ENCODE measurements around the gene EFCAB6. TPM values are rescaled to one million over a fixed set of nuclear protein-coding genes. Genes with fewer than 3 reads are reported as not detected.

EFCAB6 gene
- total and polyA plus RNA-seq, 11 donors, result 0.53 to 2.3 (median 1.5) TPM

- no peak for TF ChIP-seq CTCF (IDR thresholded peaks at IDR 0.05)
- TF ChIP-seq POLR2A (IDR thresholded peaks at IDR 0.05), result no peak
- intact Hi-C loops (cut with DNase I), result no loop called here
- Histone ChIP-seq H3K4me1 (no peaks in the 10 kb centered on the region), H3K27ac (no peak overlapping the region), H3K36me3 (no peaks in the 10 kb centered on the region), H3K4me3 (no peak overlapping the region), H3K9me3 (no peaks in the 10 kb centered on the region), H3K27me3 (no peaks in the 10 kb centered on the region)
- ATAC-seq (peak in 1 of 4 donors; percentile 46), DNase-seq (no peak)
- 42 to 63% (median 42%) methylated on average over 8 of the region's 8 CpGs for WGBS, 4 donors
These were observed 244.3 kb downstream of the EFCAB6 start for GRCh38 chr22:43567691-43568324.

DNA sequence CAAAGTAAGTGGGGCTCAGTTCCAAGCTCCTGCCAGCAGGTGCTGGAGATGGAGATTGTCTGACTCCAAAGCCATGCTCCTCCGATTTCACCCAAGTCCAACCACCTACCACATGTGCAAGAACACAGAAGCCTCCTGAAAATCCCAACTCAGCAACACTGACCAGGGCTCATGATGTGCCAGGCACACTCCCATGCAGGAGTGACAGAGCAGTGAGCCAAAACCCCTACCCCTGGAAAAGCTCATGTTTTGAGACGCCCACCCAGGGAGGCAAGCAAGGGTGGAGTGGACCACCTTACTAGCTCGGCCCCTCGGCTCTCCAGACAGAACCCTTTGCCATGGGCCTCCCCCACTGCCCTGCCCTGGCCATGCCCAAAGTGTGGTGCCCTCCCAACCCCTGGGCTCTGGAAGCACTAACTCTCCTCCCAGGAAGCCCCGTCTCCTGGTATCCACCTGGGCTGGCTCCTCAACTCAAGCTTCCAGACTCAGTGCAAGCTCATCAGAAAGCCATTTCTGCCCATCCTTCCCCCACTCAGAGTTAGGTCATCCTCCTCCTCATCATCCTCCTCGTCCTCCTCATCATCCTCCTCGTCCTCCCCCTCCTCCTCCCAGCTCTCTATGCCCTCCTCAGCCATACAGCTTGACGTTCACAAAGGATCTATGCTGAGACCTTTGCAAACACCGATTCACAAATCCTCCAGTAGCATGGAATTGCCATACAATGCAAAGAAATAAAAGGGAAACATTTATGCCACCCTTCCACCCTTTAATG is 245.4 kb downstream of the EFCAB6 start:
- Histone ChIP-seq H3K4me1 (no peaks in the 10 kb centered on the region), H3K27me3 (no peaks in the 10 kb centered on the region), H3K4me3 (no peak overlapping the region), H3K27ac (no peak overlapping the region), H3K9me3 (no peaks in the 10 kb centered on the region), H3K36me3 (no peaks in the 10 kb centered on the region)
- TF ChIP-seq CTCF (IDR thresholded peaks at IDR 0.05) (no peak), POLR2A (IDR thresholded peaks at IDR 0.05) (no peak)
- WGBS, 4 donors, result 77 to 81% (median 79%) methylated on average over 9 of the region's 9 CpGs
- intact Hi-C loops (cut with DNase I), result no loop called here
- DNase-seq (no peak), ATAC-seq (no peak)

GRCh38 chr22:43566021-43566420 is 246.1 kb downstream of the EFCAB6 start:
- no peak for ATAC-seq

More at GRCh38 chr22:43566021-43566420, 246.1 kb downstream of the EFCAB6 start:
- H3K4me3 ChIP-seq, result no peak overlapping the region
- H3K27me3 ChIP-seq, result no peaks in the 10 kb centered on the region
- 61 to 73% (median 67%) methylated on average over 9 of the region's 9 CpGs for WGBS, 4 donors
- intact Hi-C loops (cut with DNase I), result no loop called here
- no peak overlapping the region for H3K27ac ChIP-seq
- DNase-seq, result no peak
- H3K4me1 ChIP-seq, result peaks cover 0 to 3% (median 0%) of the 10 kb centered on the region in 12 donors
- no peaks in the 10 kb centered on the region for H3K36me3 ChIP-seq
- TF ChIP-seq POLR2A (IDR thresholded peaks at IDR 0.05), result no peak
- TF ChIP-seq CTCF (IDR thresholded peaks at IDR 0.05), result no peak
- H3K9me3 ChIP-seq, result no peaks in the 10 kb centered on the region

Measured in heart left ventricle (tissue), 16 donors.